Endothelial cell of umbilical vein (primary cell): ENCODE results near the gene ABHD8. TPM values are rescaled to one million over a fixed set of nuclear protein-coding genes. Genes with fewer than 3 reads are reported as not detected.

Experiments used
- BruUV-seq: library from RNA; stranded (reverse); fragments of 400-500 nt; replicated peaks from 2 replicates; lab custom pipeline; 2021; lab: Mats Ljungman, UMichigan
- CTCF ChIA-PET: fragments of 300-600, 350-600 bp; sonication (Branson Sonifier 250); formaldehyde crosslinking; loops from one replicate; lab custom pipeline; 2021; ENCODE audit warnings: antibody characterized with exemption, inconsistent platforms; lab: Charles Lee
- POLR2A ChIA-PET: fragments of 300-600, 350-600 bp; sonication (Branson Sonifier 250); formaldehyde crosslinking; loops from one replicate; lab custom pipeline; 2021; ENCODE audit warnings: antibody characterized with exemption, inconsistent platforms; lab: Charles Lee
- DNase-seq: peaks from one replicate; pipeline ENCODE4 v3.0.0-alpha.2; 2011; ENCODE audit warnings: low read depth, low spot score
- FAIRE-seq: peaks from 2 replicates; lab custom pipeline; 2011; peaks lifted over from hg19 to GRCh38; lab: Jason Lieb, UNC
- H2AFZ ChIP-seq: 2 replicates; pipeline ENCODE4 v1.6.0; 2012; ENCODE audit warnings: low read depth, low read length, control low read depth, inconsistent platforms
- H3K27ac ChIP-seq: 2 replicates; pipeline ENCODE4 v1.5.1; 2011; ENCODE audit warnings: low read depth, mild to moderate bottlenecking, control low read depth, low read length, moderate library complexity; ENCODE audit not compliant: insufficient read depth
- H3K27me3 ChIP-seq, 2 experiments: 2 replicates each; pipeline versions ENCODE4 v1.6.0 to v1.6.1; 2011; ENCODE audit warnings: low read length in 2 of 2, mixed read lengths in 1 of 2; ENCODE audit not compliant: control insufficient read depth in 2 of 2, insufficient read depth in 2 of 2
- H3K36me3 ChIP-seq, 2 experiments: 2 replicates in 1 of 2; 3 replicates in 1 of 2; pipeline ENCODE4 v1.5.1; 2011; ENCODE audit warnings: low read length in 2 of 2, mild to moderate bottlenecking in 1 of 2, moderate library complexity in 1 of 2; ENCODE audit not compliant: control insufficient read depth in 2 of 2, insufficient read depth in 2 of 2; ENCODE audit errors: extremely low read depth in 1 of 2
- H3K4me1 ChIP-seq: 3 replicates; pipeline ENCODE4 v1.5.1; 2011; ENCODE audit warnings: mild to moderate bottlenecking, low read length; ENCODE audit not compliant: control insufficient read depth, insufficient read depth; ENCODE audit errors: extremely low read depth
- H3K4me2 ChIP-seq: 2 replicates; pipeline ENCODE4 v1.6.1; 2011; ENCODE audit warnings: low read length, control low read depth, mixed read lengths; ENCODE audit not compliant: insufficient read depth
- H3K4me3 ChIP-seq, 3 experiments: fragments of 200-600 bp in 1 of 3; sonication (generic), shearing (Covaris generic) in 1 of 3; replicated peaks in 1 of 3; 2 replicates each; pipeline ENCODE4 v1.5.1; 2011 to 2016; ENCODE audit warnings: control low read depth in 3 of 3, low read length in 3 of 3, mild to moderate bottlenecking in 2 of 3, inconsistent platforms in 1 of 3, low read depth in 1 of 3, moderate library complexity in 1 of 3; ENCODE audit not compliant: insufficient read depth in 1 of 3
- H3K79me2 ChIP-seq: 2 replicates; pipeline ENCODE4 v1.6.0; 2012; ENCODE audit warnings: low read length, inconsistent platforms; ENCODE audit not compliant: control insufficient read depth, insufficient read depth
- H3K9ac ChIP-seq: replicated peaks from 2 replicates; pipeline ENCODE3; 2011; ENCODE audit warnings: low read length, control low read depth; ENCODE audit not compliant: insufficient read depth; ENCODE audit errors: extremely low read depth
- H3K9me1 ChIP-seq: replicated peaks from 3 replicates; pipeline ENCODE4 v1.6.0; 2011; ENCODE audit warnings: mild to moderate bottlenecking, low read length; ENCODE audit not compliant: control insufficient read depth, insufficient read depth; ENCODE audit errors: extremely low read depth
- H3K9me3 ChIP-seq: replicated peaks from 2 replicates; pipeline ENCODE4 v1.5.1; 2012; ENCODE audit warnings: low read length, inconsistent platforms; ENCODE audit not compliant: control insufficient read depth, insufficient read depth
- H4K20me1 ChIP-seq: replicated peaks from 2 replicates; pipeline ENCODE3; 2011; ENCODE audit warnings: mild to moderate bottlenecking, low read length; ENCODE audit not compliant: control insufficient read depth, insufficient read depth; ENCODE audit errors: extremely low read depth
- CTCF ChIP-seq, 2 donors: IDR thresholded peaks; 1 replicate in 1 of 2; 2 replicates in 1 of 2; pipeline ENCODE4 v1.5.1; 2011; ENCODE audit warnings: low read length in 2 of 2, mild to moderate bottlenecking in 2 of 2, moderate library complexity in 2 of 2, control low read depth in 1 of 2, inconsistent platforms in 1 of 2, low read depth in 1 of 2; ENCODE audit not compliant: insufficient read depth in 1 of 2; ENCODE audit errors: extremely low read depth in 1 of 2
- EZH2 ChIP-seq: IDR thresholded peaks from 2 replicates; pipeline ENCODE4 v1.6.1; 2012; ENCODE audit warnings: borderline replicate concordance, low read depth, mild to moderate bottlenecking, moderate library complexity, low read length, inconsistent platforms; ENCODE audit not compliant: severe bottlenecking
- FOS ChIP-seq: IDR thresholded peaks from 2 replicates; pipeline ENCODE4 v1.6.1; 2011; ENCODE audit warnings: mild to moderate bottlenecking, low read length, moderate library complexity, borderline replicate concordance; ENCODE audit not compliant: insufficient read depth
- GATA2 ChIP-seq: IDR thresholded peaks from 2 replicates; pipeline ENCODE4 v1.7.0; 2011; ENCODE audit warnings: low read depth, mild to moderate bottlenecking, moderate library complexity, mixed read lengths, low read length; ENCODE audit not compliant: insufficient read length, insufficient read depth
- JUN ChIP-seq: IDR thresholded peaks from 2 replicates; pipeline ENCODE4 v1.6.1; 2011; ENCODE audit warnings: borderline replicate concordance, low read depth; ENCODE audit not compliant: insufficient read length, insufficient read depth
- MAX ChIP-seq: IDR thresholded peaks from 2 replicates; pipeline ENCODE4 v1.6.1; 2011; ENCODE audit not compliant: insufficient read depth, insufficient read length
- MYC ChIP-seq: IDR thresholded peaks from one replicate; pipeline ENCODE4 v1.6.1; 2011; ENCODE audit warnings: mild to moderate bottlenecking, low read depth, low read length
- POLR2A ChIP-seq: IDR thresholded peaks from 2 replicates; pipeline ENCODE4 v1.6.1; 2012; ENCODE audit warnings: low read depth, mild to moderate bottlenecking, control low read depth, low read length
- POLR2AphosphoS5 ChIP-seq: IDR thresholded peaks from 2 replicates; pipeline ENCODE4 v1.6.1; 2012; ENCODE audit warnings: low read depth, mild to moderate bottlenecking, control low read depth, low read length, moderate library complexity; ENCODE audit not compliant: insufficient read depth
- dilution Hi-C: fragments of 300-500 bp; cut with MboI; formaldehyde crosslinking; loops from one replicate; pipeline ENCODE4 v1.15.0; 2019; ENCODE audit warnings: low sequenced_read_pairs; ENCODE audit not compliant: extremely low pct_ligation_motif_present
- intact Hi-C: fragments of 100-400 bp; cut with micrococcal nuclease; formaldehyde crosslinking; loops from one replicate; pipeline ENCODE4 v1.10.0; 2022
- polyA plus RNA-seq, 4 experiments: library from polyadenylated mRNA; depleted of rRNA in 3 of 4; stranded (reverse) in 3 of 4; unstranded in 1 of 4; fragments of >200 nt; gene quantifications; 2 replicates each; pipeline versions ENCODE4 v1.2.1 to v1.2.3, GENCODE V29; 2011 to 2012; ENCODE audit warnings: missing spikeins in 1 of 4
- total RNA-seq: library from RNA; stranded (reverse); gene quantifications from 2 replicates; pipeline ENCODE4 v1.2.3, GENCODE V29; 2021

Gene ABHD8
- total and polyA plus RNA-seq, 2 donors (not counting 3 experiments of a cell fraction or from before 2014, with no cell fraction given): 5.9 to 8.7 TPM

DNA sequence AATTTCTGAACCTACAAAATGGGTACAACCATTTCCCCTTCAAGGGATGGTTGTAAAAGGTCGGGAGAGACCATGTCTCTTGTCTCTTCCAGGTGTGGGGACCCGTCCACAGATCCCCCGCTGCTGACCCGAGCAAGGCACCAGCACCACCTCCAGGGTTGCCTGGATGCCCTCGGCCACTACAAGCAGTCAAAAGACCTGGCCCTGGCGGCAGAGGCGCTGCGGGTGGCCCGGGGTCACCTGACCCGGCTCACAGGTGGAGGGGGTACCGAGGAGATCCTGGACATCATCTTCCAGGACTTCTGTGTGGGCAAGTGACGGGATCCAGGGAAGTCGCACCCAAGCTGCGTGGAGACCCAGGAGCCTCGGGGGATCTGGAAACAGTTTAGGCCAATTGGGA lies 38.2 kb upstream of the ABHD8 start:
- H3K4me3 ChIP-seq: no peak overlapping the region
- TF ChIP-seq CTCF (IDR thresholded peaks at IDR 0.05; ENCODE audit: extremely low read depth in 1 of 2, insufficient read depth in 1 of 2, low read depth in 1 of 2, low read length in 2 of 2): no peak
- TF ChIP-seq GATA2: no peak
- no peak for TF ChIP-seq FOS
- no peak for TF ChIP-seq JUN
- no peak for TF ChIP-seq MYC
- no peak for TF ChIP-seq MAX
- no peak for TF ChIP-seq EZH2
- TF ChIP-seq POLR2AphosphoS5: no peak
- no peak for TF ChIP-seq POLR2A
- ChIA-PET CTCF (interaction anchor here (3.8 kb wide), 1 partner anchor 45 kb away, joined by 18 read pairs; no protein-coding TSS in a partner anchor), POLR2A (no interaction called here)
- peaks cover 4% of the 10 kb centered on the region for H3K79me2 ChIP-seq
- H3K36me3 ChIP-seq: no peaks in the 10 kb centered on the region
- no peak for DNase-seq
- H3K4me1 ChIP-seq: peaks cover 10% of the 10 kb centered on the region
- no peak overlapping the region for H3K27ac ChIP-seq
- H4K20me1 ChIP-seq: no peaks in the 10 kb centered on the region
- H3K9ac ChIP-seq: no peak overlapping the region
- H3K4me2 ChIP-seq: no peak overlapping the region
- H3K27me3 ChIP-seq: no peaks in the 10 kb centered on the region
- intact Hi-C loops: no loop called here
- H3K9me3 ChIP-seq: no peaks in the 10 kb centered on the region
- FAIRE-seq: no peak
- BruUV-seq: no TSS peak
- dilution Hi-C loops: no loop called here
- no peaks in the 10 kb centered on the region for H3K9me1 ChIP-seq
- no peak overlapping the region for H2AFZ ChIP-seq
